Activated T-cell treated with anti-CD3 and anti-CD28 coated beads, Interleukin-2, amount 50 U/mL, for 72 hours (primary cell): ENCODE data around the gene SEMA4B. TPM values are rescaled to one million over a fixed set of nuclear protein-coding genes. Genes with fewer than 3 reads are reported as not detected.
"Not testable (repeated sequence)": the region's sequence is repeated elsewhere in the genome, so short reads cannot be mapped to it uniquely, and the experiment has no call there.

Experiments
- ATAC-seq, 2 donors: fragments of 150-1000 bp; cut with Tn5 transposase; replicated peaks in 1 of 2; 2 replicates each; pipeline ENCODE4 v1.10.0; 2021; ENCODE audit warnings: moderate library complexity in 2 of 2, mild to moderate bottlenecking in 1 of 2
- DNase-seq, 2 donors: peaks; one replicate each; pipeline ENCODE4 v3.0.0; 2021 to 2022; ENCODE audit warnings: mixed read lengths in 1 of 2
- H3K27ac Mint-ChIP-seq: one replicate; pipeline ENCODE4 v1.8.0; 2022; ENCODE audit warnings: mild to moderate bottlenecking, moderate library complexity, mixed read lengths
- H3K27me3 Mint-ChIP-seq: one replicate; pipeline ENCODE4 v1.8.0; 2022; ENCODE audit warnings: low read depth, mixed read lengths
- H3K36me3 Mint-ChIP-seq, 2 donors: one replicate each; pipeline ENCODE4 v1.8.0; 2022; ENCODE audit warnings: mixed read lengths in 2 of 2, mild to moderate bottlenecking in 1 of 2; ENCODE audit not compliant: insufficient read depth in 2 of 2
- H3K4me1 Mint-ChIP-seq: one replicate; pipeline ENCODE4 v1.8.0; 2022; ENCODE audit warnings: low read depth, mixed read lengths
- H3K4me3 Mint-ChIP-seq, 2 donors: one replicate each; pipeline ENCODE4 v1.8.0; 2022; ENCODE audit warnings: mild to moderate bottlenecking in 2 of 2, mixed read lengths in 2 of 2, moderate library complexity in 2 of 2
- H3K9me3 Mint-ChIP-seq, 2 donors: one replicate each; pipeline ENCODE4 v1.8.0; 2022; ENCODE audit warnings: mixed read lengths in 2 of 2
- total RNA-seq, 2 donors: library from RNA; stranded (reverse); gene quantifications; one replicate each; pipeline ENCODE4 v1.2.3, GENCODE V29; 2022

The SEMA4B gene
- 10 to 100 TPM; 14.2 to 15.5 TPM for total RNA-seq

DNA sequence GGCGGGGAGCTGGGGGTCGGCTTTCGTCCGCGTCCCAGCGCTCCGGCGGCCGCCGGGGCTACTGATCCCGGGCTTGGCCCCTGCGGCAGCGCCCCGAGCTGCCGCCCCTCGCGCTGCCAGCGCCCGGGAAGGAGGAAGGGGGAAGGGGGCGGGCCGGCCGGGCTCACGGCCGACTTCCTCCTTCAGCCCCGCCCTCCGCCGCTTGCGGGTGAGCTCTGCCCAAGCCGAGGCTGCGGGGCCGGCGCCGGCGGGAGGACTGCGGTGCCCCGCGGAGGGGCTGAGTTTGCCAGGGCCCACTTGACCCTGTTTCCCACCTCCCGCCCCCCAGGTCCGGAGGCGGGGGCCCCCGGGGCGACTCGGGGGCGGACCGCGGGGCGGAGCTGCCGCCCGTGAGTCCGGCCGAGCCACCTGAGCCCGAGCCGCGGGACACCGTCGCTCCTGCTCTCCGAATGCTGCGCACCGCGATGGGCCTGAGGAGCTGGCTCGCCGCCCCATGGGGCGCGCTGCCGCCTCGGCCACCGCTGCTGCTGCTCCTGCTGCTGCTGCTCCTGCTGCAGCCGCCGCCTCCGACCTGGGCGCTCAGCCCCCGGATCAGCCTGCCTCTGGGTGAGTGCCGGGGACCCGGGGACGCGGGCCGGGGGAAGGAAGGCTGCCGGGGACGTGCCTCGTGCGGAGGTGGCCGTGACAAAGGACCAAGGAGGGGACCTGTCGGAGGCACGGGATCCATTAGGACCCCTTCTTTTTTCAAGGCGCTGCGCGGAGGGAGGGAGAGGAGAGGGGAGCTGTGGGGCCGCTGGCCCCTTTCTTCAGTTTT is at the start of gene SEMA4B:
Gene SEMA4B, plus strand, starts transcription at position 201 of the 814 bp plus-strand sequence. Its CDS starts 249 bp downstream, at position 450.
- H3K27me3 Mint-ChIP-seq: no peaks in the 10 kb centered on the region
- no peaks in the 10 kb centered on the region for H3K9me3 Mint-ChIP-seq
- ATAC-seq: peak; percentile 95
- H3K4me1 Mint-ChIP-seq: peaks cover 17% of the 10 kb centered on the region
- H3K27ac Mint-ChIP-seq: peak within 1 kb of the TSS; percentile 47
- peak within 1 kb of the TSS; percentile 88 to 90 for H3K4me3 Mint-ChIP-seq
- peak; percentile 83 to 84 for DNase-seq
- H3K36me3 Mint-ChIP-seq: peaks cover 0 to 1% of the 10 kb centered on the region in 2 donors

DNA sequence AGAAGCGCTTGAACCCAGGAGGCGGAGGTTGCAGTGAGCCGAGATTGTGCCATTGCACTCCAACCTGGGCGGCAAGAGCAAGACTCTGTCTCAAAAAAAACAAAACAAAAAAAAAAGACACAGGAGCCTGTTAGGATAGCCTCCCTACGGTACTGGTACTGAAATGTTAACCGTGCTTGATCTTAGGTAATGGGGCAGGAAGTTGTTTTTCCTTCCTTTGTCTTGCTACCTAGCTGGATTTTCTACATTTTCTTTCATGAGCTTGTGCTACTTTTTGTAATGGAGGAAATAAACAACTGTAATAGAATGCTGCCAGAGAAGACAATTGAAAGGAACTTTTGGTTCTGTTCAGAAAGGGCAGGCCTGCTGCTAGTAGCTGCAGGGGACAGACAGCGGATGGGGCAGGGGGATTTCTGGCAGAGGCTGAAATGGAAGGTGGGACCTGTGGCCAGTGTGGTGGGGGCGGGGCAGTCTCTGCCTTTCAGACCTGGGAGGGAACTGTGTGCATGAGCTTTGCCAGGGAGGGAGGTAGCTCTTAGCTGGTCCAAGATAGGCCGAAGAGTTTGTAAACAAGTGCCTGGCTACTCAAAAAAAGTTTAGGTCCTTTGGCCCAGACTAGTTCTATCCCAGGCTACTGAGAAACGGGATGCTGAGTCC is 49.0 kb upstream of the SEMA4B start:
- Mint-ChIP-seq H3K36me3 (no peaks in the 10 kb centered on the region), H3K27ac (no peak overlapping the region), H3K9me3 (no peaks in the 10 kb centered on the region), H3K4me1 (peaks cover 20% of the 10 kb centered on the region), H3K27me3 (no peaks in the 10 kb centered on the region), H3K4me3 (no peak overlapping the region)
- ATAC-seq: no peak
- DNase-seq: no peak

DNA sequence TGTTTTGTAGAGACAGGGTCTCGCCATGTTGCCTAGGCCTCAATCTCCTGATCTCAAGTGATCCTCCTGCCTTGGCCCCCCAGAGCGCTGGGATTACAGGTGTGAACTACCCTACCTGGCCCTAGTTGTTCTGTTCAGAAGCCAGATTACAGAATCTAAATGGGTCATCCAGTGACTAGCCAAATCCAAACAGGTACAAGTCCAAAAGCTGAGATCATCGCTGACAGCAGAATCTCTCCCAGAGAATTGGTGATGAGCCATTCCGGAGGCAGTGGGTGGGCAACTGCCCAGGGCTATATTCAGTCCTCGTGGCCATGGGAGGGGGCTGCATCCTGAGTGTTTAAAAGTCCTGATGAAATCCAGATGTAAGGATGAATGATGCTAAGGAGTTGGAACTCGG is 47.5 kb upstream of the SEMA4B start:
- ATAC-seq (no peak), DNase-seq (no peak)
- Mint-ChIP-seq H3K27ac (no peak overlapping the region), H3K36me3 (no peaks in the 10 kb centered on the region), H3K4me3 (no peak overlapping the region), H3K4me1 (peaks cover 32% of the 10 kb centered on the region), H3K9me3 (no peaks in the 10 kb centered on the region), H3K27me3 (no peaks in the 10 kb centered on the region)

DNA sequence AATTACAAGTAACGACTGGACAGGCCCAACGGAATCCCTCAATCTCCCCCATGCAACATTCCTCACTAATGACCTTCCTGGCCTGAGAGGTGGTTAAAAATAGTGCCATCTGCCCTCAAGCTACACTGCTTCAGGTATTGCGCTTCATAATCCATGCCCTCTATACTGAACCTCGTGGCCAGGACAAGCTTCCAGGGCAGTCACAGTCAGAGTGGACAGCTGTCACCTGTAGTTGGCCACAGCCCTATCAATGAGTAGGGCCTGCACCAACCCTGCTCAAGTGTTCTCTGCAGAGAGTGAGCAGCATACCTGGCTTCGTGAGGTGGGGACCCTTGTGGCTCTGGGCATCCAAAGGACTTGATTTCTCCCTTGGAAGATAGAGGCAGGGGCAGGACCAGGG is 46.9 kb upstream of the SEMA4B start:
- H3K27ac Mint-ChIP-seq: no peak overlapping the region
- no peak for ATAC-seq
- H3K4me1 Mint-ChIP-seq: peaks cover 30% of the 10 kb centered on the region
- no peaks in the 10 kb centered on the region for H3K9me3 Mint-ChIP-seq
- no peaks in the 10 kb centered on the region for H3K36me3 Mint-ChIP-seq
- DNase-seq: no peak
- H3K4me3 Mint-ChIP-seq: no peak overlapping the region
- peaks cover 5% of the 10 kb centered on the region for H3K27me3 Mint-ChIP-seq

GRCh38 chr15:90154861-90155626 is 46.1 kb upstream of the SEMA4B start:
- DNase-seq (no peak), ATAC-seq (no peak)
- peaks cover 6% of the 10 kb centered on the region for H3K27me3 Mint-ChIP-seq
- no peaks in the 10 kb centered on the region for H3K9me3 Mint-ChIP-seq
- no peak overlapping the region for H3K27ac Mint-ChIP-seq
- no peak overlapping the region for H3K4me3 Mint-ChIP-seq
- no peaks in the 10 kb centered on the region for H3K36me3 Mint-ChIP-seq
- peaks cover 27% of the 10 kb centered on the region for H3K4me1 Mint-ChIP-seq

DNA sequence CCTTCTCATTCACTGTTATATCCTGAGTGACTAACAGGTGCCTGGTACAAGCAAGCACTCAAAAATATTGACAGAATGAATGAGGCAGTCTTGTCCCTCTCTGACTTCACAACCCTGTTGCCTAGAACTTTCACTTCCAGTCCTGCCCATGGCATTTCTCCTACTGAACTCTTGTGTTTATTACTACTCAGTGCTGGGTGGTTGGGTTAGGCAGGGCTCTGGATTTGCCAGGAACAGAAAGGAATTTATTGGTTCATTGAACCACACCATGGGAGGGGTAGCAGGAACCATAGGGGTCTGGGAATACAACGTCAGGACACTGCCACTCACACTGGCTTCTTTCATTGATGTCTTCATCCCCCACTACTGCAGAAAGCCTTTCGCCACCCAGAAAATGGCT is 41.9 kb upstream of the SEMA4B start:
- ATAC-seq: no peak
- DNase-seq: no peak
- H3K36me3 Mint-ChIP-seq: no peaks in the 10 kb centered on the region
- H3K4me1 Mint-ChIP-seq: peaks cover 28% of the 10 kb centered on the region
- peaks cover 15% of the 10 kb centered on the region for H3K27me3 Mint-ChIP-seq
- no peak overlapping the region for H3K4me3 Mint-ChIP-seq
- no peak overlapping the region for H3K27ac Mint-ChIP-seq
- no peaks in the 10 kb centered on the region for H3K9me3 Mint-ChIP-seq

- DNase-seq: no peak
- H3K27ac Mint-ChIP-seq: no peak overlapping the region
- H3K36me3 Mint-ChIP-seq: no peaks in the 10 kb centered on the region
- no peaks in the 10 kb centered on the region for H3K9me3 Mint-ChIP-seq
- peaks cover 15% of the 10 kb centered on the region for H3K27me3 Mint-ChIP-seq
- no peak for ATAC-seq
- H3K4me3 Mint-ChIP-seq: no peak overlapping the region
- H3K4me1 Mint-ChIP-seq: peaks cover 40% of the 10 kb centered on the region
Measured at GRCh38 chr15:90160781-90161727, 40.1 kb upstream of the SEMA4B start.

- Mint-ChIP-seq H3K4me3 (no peak overlapping the region), H3K27me3 (peaks cover 15% of the 10 kb centered on the region), H3K9me3 (no peaks in the 10 kb centered on the region), H3K36me3 (no peaks in the 10 kb centered on the region), H3K27ac (no peak overlapping the region), H3K4me1 (peaks cover 43% of the 10 kb centered on the region)
- DNase-seq (no peak), ATAC-seq (no peak)
Measured at GRCh38 chr15:90161950-90162361, 39.2 kb upstream of the SEMA4B start.

DNA sequence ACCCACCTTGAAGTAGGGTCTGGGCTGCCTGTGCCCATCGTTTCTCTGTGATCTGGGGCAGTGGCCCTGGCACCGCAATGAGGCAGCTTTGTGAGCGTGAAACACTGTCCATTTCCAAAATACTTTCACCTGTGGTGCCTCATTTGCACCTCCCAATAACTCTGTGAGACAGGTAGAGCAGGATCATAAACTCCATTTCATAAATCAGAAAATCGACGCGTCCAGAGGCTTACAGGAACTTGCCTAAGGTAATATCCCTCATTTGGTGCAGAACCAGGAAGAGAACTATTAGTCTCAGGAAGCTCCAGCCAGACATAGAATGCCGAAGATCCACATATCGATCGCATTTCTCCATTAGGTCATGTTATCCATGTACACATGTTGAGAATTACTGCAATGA is 38.2 kb upstream of the SEMA4B start:
- Mint-ChIP-seq H3K27me3 (peaks cover 15% of the 10 kb centered on the region), H3K4me3 (no peak overlapping the region), H3K9me3 (no peaks in the 10 kb centered on the region), H3K4me1 (peaks cover 37% of the 10 kb centered on the region), H3K27ac (no peak overlapping the region), H3K36me3 (no peaks in the 10 kb centered on the region)
- ATAC-seq (no peak), DNase-seq (no peak)

GRCh38 chr15:90164239-90164638 is 36.9 kb upstream of the SEMA4B start:
- H3K27me3 Mint-ChIP-seq, H3K4me3 Mint-ChIP-seq, H3K9me3 Mint-ChIP-seq, H3K36me3 Mint-ChIP-seq, DNase-seq, ATAC-seq, H3K27ac Mint-ChIP-seq: not testable (repeated sequence)
- peaks cover 25% of the 10 kb centered on the region for H3K4me1 Mint-ChIP-seq

- Mint-ChIP-seq H3K4me3 (peak overlapping the region in 1 of 2 donors; percentile 38), H3K27me3 (peaks cover 8% of the 10 kb centered on the region), H3K36me3 (no peaks in the 10 kb centered on the region), H3K4me1 (peaks cover 23% of the 10 kb centered on the region), H3K27ac (no peak overlapping the region), H3K9me3 (no peaks in the 10 kb centered on the region)
- peak in 1 of 2 donors; percentile 6 for ATAC-seq
- DNase-seq: no peak
Measured at GRCh38 chr15:90165157-90165556, 36.0 kb upstream of the SEMA4B start.

DNA sequence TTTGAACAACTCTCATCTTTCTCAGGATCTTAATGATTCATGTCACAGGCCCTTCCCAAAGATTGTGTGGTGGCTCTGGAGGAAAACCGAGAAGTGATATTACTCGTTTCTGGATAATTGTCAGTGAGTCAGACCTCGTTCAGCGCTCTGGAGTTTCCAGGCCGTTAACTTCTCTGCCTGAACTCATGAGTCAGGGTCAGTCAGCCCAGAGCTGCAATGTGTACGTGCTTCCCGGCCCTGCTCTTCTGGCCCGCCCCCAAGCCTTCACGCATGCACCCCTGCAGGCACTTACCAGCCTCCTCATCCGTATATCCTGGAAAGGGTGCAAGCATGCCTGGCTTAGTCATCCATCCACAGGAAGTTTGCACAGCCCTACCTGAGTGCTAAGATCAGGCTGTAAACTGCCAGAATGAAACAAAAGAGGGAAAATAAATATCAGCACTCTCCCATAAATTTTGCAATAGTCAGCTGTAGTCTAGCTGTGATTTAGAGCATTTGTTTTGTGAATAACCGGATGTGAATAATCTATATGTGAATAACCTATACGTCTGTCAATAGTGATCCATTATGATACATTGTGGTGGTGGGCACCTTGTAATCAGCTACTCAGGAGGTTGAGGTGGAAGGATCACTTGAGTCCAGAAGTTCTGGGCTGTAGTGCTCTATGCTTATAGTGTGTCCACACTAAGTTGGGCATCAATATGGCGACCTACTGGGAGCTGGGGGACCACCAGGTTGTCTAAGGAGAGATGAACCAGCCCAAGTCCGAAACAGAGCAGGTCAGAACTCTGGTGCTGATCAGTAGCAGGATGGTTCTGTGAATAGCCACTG is 35.3 kb upstream of the SEMA4B start:
- ATAC-seq (peak; percentile 96 to 97), DNase-seq (peak; percentile 44 to 65)
- Mint-ChIP-seq H3K4me1 (peaks cover 23% of the 10 kb centered on the region), H3K4me3 (peak overlapping the region; percentile 30 to 38), H3K27me3 (peaks cover 8% of the 10 kb centered on the region), H3K9me3 (no peaks in the 10 kb centered on the region), H3K27ac (no peak overlapping the region), H3K36me3 (no peaks in the 10 kb centered on the region)
